Islet precursor cell (in vitro differentiated cells): Measurements from ENCODE around the gene ZNF837.

Experiments used
- DNase-seq: peaks from one replicate; pipeline ENCODE4 v3.0.0-alpha.2; 2018

ZNF837 gene

GRCh38 chr19:58367698-58368454 lies 13.0 kb downstream of the ZNF837 start:
- no peak for DNase-seq

GRCh38 chr19:58366585-58367430 lies 14.0 kb downstream of the ZNF837 start:
- DNase-seq, result no peak

GRCh38 chr19:58364146-58364545 lies 16.7 kb downstream of the ZNF837 start:
- DNase-seq, result no peak

- peak; percentile 99 for DNase-seq
These were observed 18.4 kb downstream of the ZNF837 start, which contains the start of gene ZNF497 for GRCh38 chr19:58362272-58362994. TSS of gene ZNF497 (minus strand) at chr19:58362751. CDS start at chr19:58357635, 5,116 bp downstream.

- no peak for DNase-seq
These were observed 18.9 kb downstream of the ZNF837 start for GRCh38 chr19:58361900-58362271.

GRCh38 chr19:58357481-58358145 lies 23.2 kb downstream of the ZNF837 start:
- peak; percentile 49 for DNase-seq

- no peak for DNase-seq
These were observed 23.9 kb downstream of the ZNF837 start for GRCh38 chr19:58356766-58357480.

GRCh38 chr19:58355908-58356765 lies 24.7 kb downstream of the ZNF837 start:
- no peak for DNase-seq

GRCh38 chr19:58355215-58355796 lies 25.5 kb downstream of the ZNF837 start:
- DNase-seq, result no peak

- no peak for DNase-seq
These were observed 26.3 kb downstream of the ZNF837 start for GRCh38 chr19:58354478-58355030.

- DNase-seq, result no peak
These were observed 26.9 kb downstream of the ZNF837 start for GRCh38 chr19:58353717-58354477.

GRCh38 chr19:58352760-58353671 lies 27.8 kb downstream of the ZNF837 start, which contains the start of gene A1BG:
TSS of gene A1BG (minus strand) at chr19:58353492. CDS start at chr19:58353437, 55 bp downstream.
- no peak for DNase-seq

GRCh38 chr19:58351990-58352755 lies 28.7 kb downstream of the ZNF837 start:
- no peak for DNase-seq

GRCh38 chr19:58351558-58351878 lies 29.3 kb downstream of the ZNF837 start:
- DNase-seq, result no peak

- DNase-seq, result no peak
These were observed 29.8 kb downstream of the ZNF837 start for GRCh38 chr19:58350871-58351557.

GRCh38 chr19:58350001-58350861 lies 30.6 kb downstream of the ZNF837 start:
- DNase-seq, result no peak
